ENCODE data around the gene ZHX3.

Gene ZHX3

GRCh38 chr20:41268917-41269652, 48.4 kb downstream of the ZHX3 start:
- TF ChIP-seq MAX (IDR thresholded peaks at IDR 0.05; ENCODE audit: low read depth, low read length) (no peak), MYC (IDR thresholded peaks at IDR 0.05; ENCODE audit: low read depth, low read length) (no peak), CTCF (IDR thresholded peaks at IDR 0.05; ENCODE audit: low read depth, low read length) (no peak), POLR2A (IDR thresholded peaks at IDR 0.05; ENCODE audit: extremely low read depth, insufficient read length) (no peak)
- DNase-seq (ENCODE audit: low read depth), result no peak

GRCh38 chr20:41268402-41268801, 49.1 kb downstream of the ZHX3 start:
- TF ChIP-seq MYC (IDR thresholded peaks at IDR 0.05; ENCODE audit: low read depth, low read length) (no peak), MAX (IDR thresholded peaks at IDR 0.05; ENCODE audit: low read depth, low read length) (no peak), CTCF (IDR thresholded peaks at IDR 0.05; ENCODE audit: low read depth, low read length) (no peak), POLR2A (IDR thresholded peaks at IDR 0.05; ENCODE audit: extremely low read depth, insufficient read length) (no peak)
- no peak for DNase-seq (ENCODE audit: low read depth)
- no peak overlapping the region for H3K4me3 ChIP-seq (ENCODE audit: low read depth, low read length)

More at GRCh38 chr20:41268917-41269652, 48.4 kb downstream of the ZHX3 start:
- no peak overlapping the region for H3K4me3 ChIP-seq (ENCODE audit: low read depth, low read length)

- no peak overlapping the region for H3K4me3 ChIP-seq (ENCODE audit: low read depth, low read length)
- no peak for DNase-seq (ENCODE audit: low read depth)
- TF ChIP-seq MYC (IDR thresholded peaks at IDR 0.05; ENCODE audit: low read depth, low read length), result no peak
- no peak for TF ChIP-seq POLR2A (IDR thresholded peaks at IDR 0.05; ENCODE audit: extremely low read depth, insufficient read length)
- no peak for TF ChIP-seq CTCF (IDR thresholded peaks at IDR 0.05; ENCODE audit: low read depth, low read length)
- TF ChIP-seq MAX (IDR thresholded peaks at IDR 0.05; ENCODE audit: low read depth, low read length), result no peak
These were observed 51.6 kb downstream of the ZHX3 start for GRCh38 chr20:41265938-41266337.

GRCh38 chr20:41264819-41265218, 52.7 kb downstream of the ZHX3 start:
- DNase-seq (ENCODE audit: low read depth), result no peak
- H3K4me3 ChIP-seq (ENCODE audit: low read depth, low read length), result no peak overlapping the region
- TF ChIP-seq POLR2A (IDR thresholded peaks at IDR 0.05; ENCODE audit: extremely low read depth, insufficient read length) (no peak), MYC (IDR thresholded peaks at IDR 0.05; ENCODE audit: low read depth, low read length) (no peak)

GRCh38 chr20:41261790-41262717, 55.5 kb downstream of the ZHX3 start:
- TF ChIP-seq MAX (IDR thresholded peaks at IDR 0.05; ENCODE audit: low read depth, low read length) (no peak), CTCF (IDR thresholded peaks at IDR 0.05; ENCODE audit: low read depth, low read length) (no peak), POLR2A (IDR thresholded peaks at IDR 0.05; ENCODE audit: extremely low read depth, insufficient read length) (no peak), MYC (IDR thresholded peaks at IDR 0.05; ENCODE audit: low read depth, low read length) (no peak)
- no peak overlapping the region for H3K4me3 ChIP-seq (ENCODE audit: low read depth, low read length)
- DNase-seq (ENCODE audit: low read depth), result no peak

- TF ChIP-seq MYC (IDR thresholded peaks at IDR 0.05; ENCODE audit: low read depth, low read length), result no peak
- TF ChIP-seq POLR2A (IDR thresholded peaks at IDR 0.05; ENCODE audit: extremely low read depth, insufficient read length), result no peak
- no peak for TF ChIP-seq MAX (IDR thresholded peaks at IDR 0.05; ENCODE audit: low read depth, low read length)
- TF ChIP-seq CTCF (IDR thresholded peaks at IDR 0.05; ENCODE audit: low read depth, low read length), result no peak
- no peak for DNase-seq (ENCODE audit: low read depth)
- H3K4me3 ChIP-seq (ENCODE audit: low read depth, low read length), result no peak overlapping the region
These were observed 56.3 kb downstream of the ZHX3 start for GRCh38 chr20:41261260-41261659.
